B cell (primary cell): ENCODE results near the gene MYH10.

ENCODE experiments used
- CTCF ChIP-seq: fragments of 200-600 bp; IDR thresholded peaks from one replicate; pipeline ENCODE4 v1.8.0; 2022; ENCODE audit warnings: antibody characterized with exemption, mild to moderate bottlenecking
- EZH2 ChIP-seq: IDR thresholded peaks from 2 replicates; pipeline ENCODE4 v1.6.1; 2012; ENCODE audit warnings: borderline replicate concordance, low read depth, mild to moderate bottlenecking, moderate library complexity, low read length; ENCODE audit not compliant: insufficient read depth, poor library complexity, severe bottlenecking

- TF ChIP-seq CTCF (no peak), EZH2 (no peak)
These were observed 18.8 kb downstream of the MYH10 start for GRCh38 chr17:8611619-8612298.
